Activated CD4-positive, CD25-positive, alpha-beta regulatory T cell treated with anti-CD3 and anti-CD28 coated beads, Interleukin-2, amount 50 U/mL, for 16 hours (primary cell): ENCODE data around the gene WDR48.

Experiments used
- DNase-seq: peaks from one replicate; pipeline ENCODE4 v3.0.0-alpha.2; 2020; ENCODE audit warnings: low read depth, low spot score

The WDR48 gene

GRCh38 chr3:39101022-39101689 lies 49.3 kb downstream of the WDR48 start:
- DNase-seq = peak; percentile 32

GRCh38 chr3:39102504-39103323 lies 50.9 kb downstream of the WDR48 start:
- no peak for DNase-seq

- DNase-seq = no peak
Observed at GRCh38 chr3:39103324-39103693, 51.5 kb downstream of the WDR48 start.

- DNase-seq = no peak
Observed at GRCh38 chr3:39103791-39104552, 52.2 kb downstream of the WDR48 start.

GRCh38 chr3:39104961-39105686 lies 53.3 kb downstream of the WDR48 start:
- DNase-seq = no peak

DNA sequence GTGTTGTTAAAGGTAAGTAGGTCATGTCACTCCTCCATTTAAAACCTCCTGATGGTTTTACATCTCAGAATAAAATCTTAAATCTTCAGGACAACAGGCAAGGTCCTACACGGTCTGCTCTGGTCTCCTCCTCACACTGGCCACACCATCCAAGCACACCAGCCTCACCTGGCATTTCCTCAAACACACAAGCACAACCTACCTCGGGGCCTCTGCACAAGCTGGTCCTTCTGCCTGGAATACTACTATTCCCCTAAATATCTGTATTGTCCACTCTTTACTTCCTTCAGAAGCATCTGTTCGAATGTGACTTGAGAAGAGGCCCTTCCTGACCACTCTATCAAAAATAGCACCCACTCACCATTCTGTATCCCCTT lies 53.9 kb downstream of the WDR48 start:
- no peak for DNase-seq

- no peak for DNase-seq
Observed at GRCh38 chr3:39106281-39106811, 54.5 kb downstream of the WDR48 start.

GRCh38 chr3:39106851-39107387 lies 55.1 kb downstream of the WDR48 start:
- DNase-seq = no peak

- DNase-seq = no peak
Observed at GRCh38 chr3:39107388-39108199, 55.8 kb downstream of the WDR48 start, which contains the start of the genes GORASP1 and TTC21A. GORASP1 (minus strand) TSS chr3:39107627; CDS start chr3:39107541, 86 bp downstream. TTC21A (plus strand) TSS chr3:39107680; CDS start chr3:39107838, 158 bp downstream.

DNA sequence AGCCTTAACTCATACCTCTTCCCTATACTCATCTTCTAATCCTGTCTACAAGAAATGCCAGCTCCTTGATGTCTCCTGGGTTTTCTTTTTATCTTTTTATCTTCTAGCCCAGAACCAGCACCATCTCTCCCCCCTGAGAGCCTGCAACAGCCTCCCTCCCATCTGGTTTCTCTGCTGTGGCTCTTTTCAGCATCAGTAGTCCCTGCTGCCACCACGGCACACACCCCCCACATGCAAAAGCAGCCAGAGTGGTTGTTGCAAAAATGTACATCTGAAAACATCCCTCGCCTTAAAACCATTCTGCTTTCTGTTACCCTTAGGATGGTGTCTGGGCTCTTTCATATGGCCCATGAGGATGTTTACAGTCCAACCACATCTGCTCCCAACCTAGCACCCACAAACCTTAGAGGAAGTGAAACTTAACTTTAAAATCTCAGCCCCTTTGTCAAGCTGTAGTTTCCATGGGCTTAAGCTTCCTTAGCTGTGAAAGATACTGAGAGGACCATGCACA lies 56.4 kb downstream of the WDR48 start:
- DNase-seq = no peak

DNA sequence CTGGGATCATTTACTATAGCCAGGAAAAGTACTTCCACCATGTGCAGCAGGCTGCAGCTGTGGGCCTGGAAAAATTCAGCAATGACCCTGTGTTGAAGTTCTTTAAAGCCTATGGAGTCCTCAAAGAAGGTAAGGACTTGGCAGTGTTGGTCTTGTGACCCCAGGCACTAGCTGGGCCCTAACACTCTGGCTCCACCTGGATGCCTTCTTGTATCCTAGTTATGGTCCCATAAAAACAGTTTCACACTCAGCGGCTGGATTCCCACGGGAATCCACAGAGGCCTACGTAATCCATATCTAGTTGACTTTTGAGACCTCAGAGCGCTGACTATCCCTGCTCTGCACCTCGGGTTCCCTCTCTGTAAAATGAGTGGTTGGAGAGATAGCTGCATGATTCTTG lies 57.3 kb downstream of the WDR48 start:
- no peak for DNase-seq

GRCh38 chr3:39110041-39110639 lies 58.3 kb downstream of the WDR48 start:
- DNase-seq = no peak

- no peak for DNase-seq
Observed at GRCh38 chr3:39112113-39112512, 60.3 kb downstream of the WDR48 start.

DNA sequence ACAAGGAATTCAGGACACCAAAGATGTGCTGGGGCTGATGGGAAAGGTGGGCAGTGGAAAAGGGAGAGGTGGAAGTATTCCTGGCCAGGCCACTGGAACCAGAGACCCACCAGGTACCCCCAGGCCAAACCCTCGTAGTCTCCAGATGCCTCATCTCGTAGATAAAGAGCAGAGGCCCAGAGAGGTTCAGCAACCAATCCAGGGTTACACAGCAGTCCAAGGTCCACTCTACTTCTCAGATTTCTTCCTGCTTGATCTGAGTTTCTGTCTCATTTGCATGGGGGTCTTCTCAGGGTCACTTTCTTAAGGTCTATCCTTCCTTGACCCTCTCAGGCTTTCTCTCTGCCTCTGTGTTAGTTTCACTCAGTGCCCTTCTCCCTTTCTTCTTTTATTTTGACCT lies 60.7 kb downstream of the WDR48 start:
- DNase-seq = no peak

GRCh38 chr3:39113291-39113690 lies 61.5 kb downstream of the WDR48 start:
- no peak for DNase-seq

DNA sequence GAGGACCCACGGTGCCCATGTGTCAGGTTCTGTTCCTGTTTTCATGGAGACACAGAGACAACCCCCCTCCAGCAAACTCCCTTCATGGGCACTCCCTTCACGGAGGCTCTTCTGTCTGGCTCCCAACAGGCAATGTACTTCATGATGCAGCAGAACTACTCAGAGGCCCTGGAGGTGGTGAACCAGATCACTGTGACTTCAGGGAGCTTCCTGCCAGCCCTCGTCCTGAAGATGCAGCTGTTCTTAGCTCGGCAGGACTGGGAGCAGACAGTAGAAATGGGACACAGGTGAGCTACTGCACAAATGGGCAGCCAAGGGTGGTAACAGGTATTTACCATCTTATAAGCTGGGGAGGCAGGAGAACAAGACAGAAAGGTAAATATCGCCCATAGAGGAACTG lies 62.6 kb downstream of the WDR48 start:
- DNase-seq = no peak

GRCh38 chr3:39115870-39116269 lies 64.1 kb downstream of the WDR48 start:
- no peak for DNase-seq

GRCh38 chr3:39118079-39118478 lies 66.3 kb downstream of the WDR48 start:
- no peak for DNase-seq

- no peak for DNase-seq
Observed at GRCh38 chr3:39118931-39119660, 67.3 kb downstream of the WDR48 start.
